NCI-H187 treated with DMSO at 0.1 percent for 48 hours (cell line): ENCODE measurements around the gene PBX1.

ENCODE experiments used
- DNase-seq: peaks from one replicate; lab custom pipeline; 2025; lab: John Stamatoyannopoulos, UW

PBX1 gene

GRCh38 chr1:164821648-164822047 is 262.7 kb downstream of the PBX1 start:
- DNase-seq, result no peak

DNA sequence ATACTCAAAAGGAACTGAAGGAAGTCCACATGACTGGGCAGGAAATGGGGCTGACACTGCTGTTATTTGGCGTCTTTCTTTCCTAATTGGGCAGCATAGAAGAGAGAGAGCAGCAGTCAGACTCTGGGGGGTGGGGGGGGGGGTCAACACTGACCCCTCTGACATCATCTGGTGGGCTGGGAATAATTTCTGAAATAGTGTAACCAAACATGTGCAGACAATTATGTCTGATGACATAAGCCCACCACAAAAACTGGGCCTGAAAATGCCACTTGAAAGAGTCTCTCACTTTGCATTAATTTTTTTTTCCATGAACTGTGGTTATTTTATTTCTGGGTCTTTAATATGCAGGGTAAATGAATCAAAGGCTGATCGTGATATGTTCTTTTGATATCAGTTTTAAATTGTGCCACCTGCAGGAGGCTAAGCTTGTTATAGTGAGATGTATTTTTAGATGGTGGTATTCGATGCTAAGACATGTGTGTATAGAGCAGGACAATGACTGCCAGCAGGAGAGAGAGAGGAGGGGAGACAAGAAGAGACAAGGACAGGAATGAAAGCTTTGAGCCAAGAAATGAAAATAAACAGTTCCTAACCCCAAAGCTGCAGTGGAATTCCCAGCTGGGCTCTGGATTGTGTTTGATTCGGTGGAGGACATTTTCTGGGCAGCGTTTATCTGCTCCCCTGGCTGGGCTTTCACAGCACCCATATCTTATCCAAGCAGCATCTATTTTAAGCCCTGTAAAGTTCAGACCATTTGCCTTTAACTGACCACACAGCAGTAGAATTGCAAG is 264.7 kb downstream of the PBX1 start:
- DNase-seq, result no peak

- DNase-seq, result no peak
Measured at GRCh38 chr1:164824542-164824941, 265.6 kb downstream of the PBX1 start.

DNA sequence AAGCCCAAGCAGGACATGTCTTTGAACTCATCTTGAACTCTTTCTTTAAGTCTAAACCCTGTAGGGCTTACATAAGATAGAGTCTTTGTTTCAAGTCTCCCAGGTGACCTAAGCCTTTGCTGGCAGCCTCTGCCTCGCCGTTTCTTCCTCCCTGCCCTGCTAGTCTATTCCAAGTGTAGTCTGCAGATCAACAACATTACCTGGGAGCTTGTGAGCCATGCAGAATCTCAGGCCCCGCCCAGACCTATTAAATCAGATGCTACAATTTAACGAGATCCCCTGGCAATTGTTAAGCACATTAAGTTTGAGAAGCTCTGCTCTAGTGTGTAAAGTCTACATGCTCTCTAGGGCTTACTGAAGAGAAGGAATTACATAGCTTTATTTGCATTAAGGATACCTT is 271.6 kb downstream of the PBX1 start:
- DNase-seq, result no peak

DNA sequence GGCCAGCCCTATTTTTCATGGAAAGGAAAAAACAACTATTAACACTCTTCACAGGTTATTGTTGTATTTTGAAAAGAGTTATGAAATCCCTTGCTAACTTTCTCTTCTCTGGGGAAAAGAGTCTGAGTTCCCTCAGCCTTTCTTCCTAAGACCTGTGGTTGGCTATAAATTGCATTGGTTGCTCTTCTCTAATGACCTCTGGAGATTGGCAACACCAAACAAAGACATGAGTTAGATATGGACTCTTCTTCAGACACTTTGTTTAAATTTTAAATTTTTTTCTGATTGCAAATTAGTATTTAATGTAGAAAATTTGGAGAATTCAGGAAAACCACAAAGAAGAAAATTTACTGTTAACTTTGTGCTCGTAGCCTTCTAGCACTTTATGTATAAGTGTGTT is 275.7 kb downstream of the PBX1 start:
- DNase-seq, result no peak

DNA sequence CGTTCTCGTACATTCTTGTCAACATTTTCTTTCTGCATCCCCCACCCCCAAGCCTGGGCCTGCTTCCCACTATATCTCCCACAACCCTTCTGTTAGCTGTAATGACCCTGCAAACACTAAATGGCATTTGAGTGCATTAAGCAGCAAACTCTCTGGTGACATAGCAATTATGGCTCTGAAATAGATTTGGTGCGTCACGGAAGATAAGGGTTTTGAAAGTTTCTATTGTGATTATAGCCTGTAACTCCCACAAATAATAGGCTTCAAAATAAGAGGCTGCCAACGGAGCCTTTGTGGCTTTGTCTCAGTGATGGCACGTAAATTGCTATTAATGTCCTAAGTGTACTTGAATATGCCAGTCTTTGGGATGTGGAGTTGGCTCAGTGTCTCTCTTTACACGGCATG is 277.6 kb downstream of the PBX1 start:
- DNase-seq, result peak; percentile 36

- no peak for DNase-seq
Measured at GRCh38 chr1:164838786-164839185, 279.8 kb downstream of the PBX1 start.

- DNase-seq, result no peak
Measured at GRCh38 chr1:164840936-164841335, 282.0 kb downstream of the PBX1 start.

- DNase-seq, result no peak
Measured at GRCh38 chr1:164841702-164842465, 282.9 kb downstream of the PBX1 start.

DNA sequence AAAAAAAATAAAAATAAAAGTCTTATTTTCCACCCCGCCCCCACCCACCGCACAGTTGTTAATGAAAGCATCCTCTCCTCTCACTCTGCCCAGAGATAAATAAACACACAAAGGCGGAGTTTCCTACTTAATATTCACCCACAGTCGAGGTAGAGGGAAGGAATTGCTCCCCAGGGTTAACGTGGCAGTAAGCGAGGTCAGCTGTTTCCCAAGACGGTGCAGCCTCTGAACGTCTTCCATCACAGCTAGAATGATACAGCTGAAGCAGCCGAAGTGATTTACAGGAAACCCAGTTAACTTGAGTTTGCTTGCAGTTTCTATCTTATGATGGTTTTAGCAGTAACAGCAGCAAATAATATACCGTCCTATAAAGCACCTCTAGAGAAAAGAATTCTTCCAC is 283.9 kb downstream of the PBX1 start:
- DNase-seq, result no peak

DNA sequence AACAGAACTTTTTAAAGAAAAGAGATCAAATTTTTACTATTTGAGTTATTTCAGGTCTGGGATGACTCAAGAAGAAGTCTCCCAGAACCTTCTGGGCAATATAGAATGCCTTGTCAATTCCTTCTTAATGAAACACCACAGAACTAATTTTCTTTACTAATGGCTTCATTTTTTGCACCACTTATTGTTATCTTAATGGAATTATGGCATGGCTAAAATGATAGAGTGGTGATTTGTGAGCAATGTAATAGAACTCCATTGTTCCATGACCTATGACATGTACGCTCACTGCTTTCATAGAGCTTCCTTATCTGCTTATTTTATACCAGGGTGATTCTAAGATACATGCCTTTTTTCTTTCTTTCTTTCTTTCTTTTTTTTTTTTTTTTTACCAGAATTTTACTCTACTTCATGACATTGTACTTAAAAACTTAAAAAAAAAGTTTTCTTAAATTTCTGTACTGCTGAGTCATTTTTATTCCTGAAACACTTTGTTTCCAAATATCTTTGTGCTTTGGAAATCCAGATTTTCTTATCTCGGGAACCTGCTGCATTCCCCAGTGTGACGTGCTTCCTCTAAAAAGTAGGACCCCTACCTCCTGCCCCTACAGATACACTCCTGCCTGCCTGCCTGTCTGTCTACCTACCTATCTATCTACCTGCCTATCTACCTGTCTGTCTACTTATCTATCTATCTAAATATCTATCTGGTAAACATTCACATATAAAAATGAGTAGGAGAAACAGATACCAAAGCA is 284.9 kb downstream of the PBX1 start:
- no peak for DNase-seq

- no peak for DNase-seq
Measured at GRCh38 chr1:164846731-164847691, 288.0 kb downstream of the PBX1 start.

- DNase-seq, result no peak
Measured at GRCh38 chr1:164853146-164853545, 294.2 kb downstream of the PBX1 start.

GRCh38 chr1:164855716-164856329 is 296.8 kb downstream of the PBX1 start:
- no peak for DNase-seq

DNA sequence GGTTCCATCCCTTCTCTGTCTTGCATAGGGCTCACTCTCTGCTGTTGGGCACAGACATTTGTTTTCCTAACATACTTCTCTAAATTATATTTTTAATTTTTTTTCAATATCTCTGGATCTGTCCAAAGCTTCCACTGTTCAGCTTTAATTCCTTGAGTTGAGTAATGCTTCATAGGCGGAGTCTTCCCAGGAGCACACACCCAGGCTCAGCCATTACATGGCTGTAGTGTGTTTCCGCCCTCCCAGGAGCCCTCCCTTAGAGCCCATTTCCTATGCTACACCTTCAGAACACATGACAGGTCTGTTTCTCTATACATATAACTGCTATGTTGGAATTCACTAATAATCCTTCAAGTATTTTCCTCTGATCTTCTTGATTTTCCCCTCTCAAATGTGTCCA is 297.4 kb downstream of the PBX1 start:
- DNase-seq, result no peak

DNA sequence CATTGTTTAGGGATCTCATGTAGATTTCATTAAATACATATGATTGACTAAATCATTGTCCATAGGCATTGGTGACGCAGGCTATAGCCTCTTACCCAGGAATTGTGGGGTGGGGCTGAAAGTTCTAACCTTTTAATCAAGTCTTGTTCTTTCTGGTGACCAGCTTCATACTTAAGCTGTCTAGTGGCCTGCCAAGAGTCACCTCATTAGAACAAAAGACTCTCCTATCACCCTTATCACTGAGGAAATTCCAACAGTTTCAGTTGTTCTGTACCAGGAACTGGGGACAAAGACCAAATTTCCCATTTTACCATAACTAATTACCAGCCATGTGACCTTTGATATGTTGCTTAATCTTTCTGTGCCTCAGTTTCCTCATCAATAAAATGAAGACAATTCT is 298.5 kb downstream of the PBX1 start:
- no peak for DNase-seq

GRCh38 chr1:164858096-164858632 is 299.2 kb downstream of the PBX1 start:
- no peak for DNase-seq

DNA sequence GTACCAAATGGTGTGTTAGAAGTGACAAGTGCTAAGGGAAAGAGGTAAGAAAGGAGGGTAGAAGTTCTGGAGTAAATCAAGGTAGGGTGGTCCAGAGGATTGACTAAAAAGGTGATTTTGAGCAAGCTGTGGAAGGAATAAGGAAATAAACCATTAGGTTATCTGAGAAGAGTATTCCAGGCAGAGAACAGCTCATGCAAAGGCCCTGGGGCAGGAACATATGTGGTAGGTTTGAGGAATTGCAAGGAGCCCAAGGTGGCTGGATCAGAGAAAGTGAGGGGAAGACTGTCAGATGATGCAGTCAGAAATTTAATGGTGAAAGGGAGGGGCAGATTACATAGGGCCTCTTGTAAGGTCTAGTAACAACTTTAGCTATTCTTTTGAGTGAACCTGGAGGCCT is 302.6 kb downstream of the PBX1 start:
- DNase-seq, result no peak

GRCh38 chr1:164863056-164863455 is 304.1 kb downstream of the PBX1 start:
- DNase-seq, result no peak

DNA sequence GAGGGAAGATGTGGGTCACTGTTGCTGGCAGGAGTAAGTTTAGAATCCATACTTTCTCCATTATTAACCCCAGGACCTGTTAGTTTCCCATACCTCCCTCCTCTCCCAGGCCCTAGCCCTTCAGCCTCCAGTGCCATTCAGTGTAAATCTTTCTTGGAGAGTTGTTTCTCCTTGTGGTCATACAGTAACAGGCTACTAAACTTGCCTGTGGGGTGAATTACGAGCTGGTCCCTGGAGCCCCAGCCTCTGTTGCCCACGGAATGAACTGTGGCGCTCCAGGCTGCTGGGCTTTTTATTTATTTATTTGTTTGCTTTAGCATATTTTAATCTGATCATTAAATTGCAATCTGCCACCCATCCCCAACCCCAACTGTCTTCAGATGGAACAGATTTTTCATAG is 305.2 kb downstream of the PBX1 start:
- no peak for DNase-seq

GRCh38 chr1:164865385-164865784 is 306.4 kb downstream of the PBX1 start:
- DNase-seq, result no peak
